ENCODE data around the gene PEPD.

PEPD gene

GRCh38 chr19:33414667-33415605 is 106.7 kb downstream of the PEPD start:
- ChIA-PET POLR2A (ENCODE audit: low non-redundant PET) (no interaction called here), CTCF (interaction anchor here (0.6 to 3.0 kb wide), 4 partner anchors 9 to 554 kb away, joined by 3 to 14 read pairs (median 6); no protein-coding TSS in a partner anchor)
- no peak for TF ChIP-seq CTCF (conservative IDR thresholded peaks at IDR 0.05; ENCODE audit: low read depth)
- no peak overlapping the region for H3K27ac ChIP-seq
- DNase-seq (ENCODE audit: low spot score), result no peak

DNA sequence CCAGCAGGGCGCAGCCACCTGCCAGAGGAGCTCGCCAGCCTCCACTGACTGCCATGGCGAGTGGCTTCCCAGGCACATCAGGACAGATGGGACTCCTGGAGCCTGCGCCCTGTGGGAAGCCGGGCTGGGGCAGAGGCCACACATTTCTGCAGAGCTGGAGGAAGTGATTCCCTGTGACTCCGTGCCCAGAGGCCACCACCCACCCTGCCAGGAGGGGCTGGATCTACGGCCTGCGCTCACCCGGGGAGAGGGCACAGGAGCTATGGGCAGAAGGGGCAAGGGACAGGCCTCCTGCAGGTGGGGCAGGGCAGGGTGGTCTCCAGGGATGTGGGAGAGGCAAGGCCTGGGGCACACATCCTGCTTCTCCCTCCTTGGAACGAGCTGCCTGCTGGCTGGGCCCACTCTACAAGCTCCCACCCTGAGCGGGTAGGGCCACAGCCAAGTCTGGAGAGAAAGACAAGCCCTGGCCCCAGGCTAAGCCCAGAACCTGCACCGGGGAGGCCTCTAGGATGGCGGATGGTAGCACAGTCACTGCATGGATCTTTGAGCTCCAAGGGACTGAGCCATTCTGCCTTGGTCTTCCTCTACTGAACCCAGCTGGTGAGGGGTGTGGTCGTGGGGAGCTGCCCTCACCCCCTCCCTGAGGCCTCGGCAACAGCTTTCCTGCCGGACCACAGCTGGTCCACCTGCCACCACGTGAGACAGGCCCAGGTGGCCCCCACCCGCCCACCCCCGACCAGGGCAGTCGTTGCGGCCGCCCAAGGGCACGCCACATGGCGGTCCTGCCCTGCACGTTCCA is 107.5 kb downstream of the PEPD start:
- no peak for DNase-seq (ENCODE audit: low spot score)
- TF ChIP-seq CTCF (conservative IDR thresholded peaks at IDR 0.05; ENCODE audit: low read depth), result no peak
- no peak overlapping the region for H3K27ac ChIP-seq
- POLR2A ChIA-PET (ENCODE audit: low non-redundant PET), result interaction anchor here (0.6 kb wide), 1 partner anchor 291 kb away, joined by 3 read pairs; no protein-coding TSS in a partner anchor
- CTCF ChIA-PET, result interaction anchor here (0.6 to 0.9 kb wide), 4 partner anchors 179 to 554 kb away, joined by 3 to 4 read pairs (median 3); no protein-coding TSS in a partner anchor

GRCh38 chr19:33413426-33413725 is 108.2 kb downstream of the PEPD start:
- H3K27ac ChIP-seq, result no peak overlapping the region
- ChIA-PET CTCF (interaction anchor here (0.6 to 0.9 kb wide), 3 partner anchors 178 to 1271 kb away, joined by 3 to 4 read pairs (median 3); no protein-coding TSS in a partner anchor), POLR2A (ENCODE audit: low non-redundant PET) (no interaction called here)
- no peak for DNase-seq (ENCODE audit: low spot score)
- TF ChIP-seq CTCF (conservative IDR thresholded peaks at IDR 0.05; ENCODE audit: low read depth), result no peak

DNA sequence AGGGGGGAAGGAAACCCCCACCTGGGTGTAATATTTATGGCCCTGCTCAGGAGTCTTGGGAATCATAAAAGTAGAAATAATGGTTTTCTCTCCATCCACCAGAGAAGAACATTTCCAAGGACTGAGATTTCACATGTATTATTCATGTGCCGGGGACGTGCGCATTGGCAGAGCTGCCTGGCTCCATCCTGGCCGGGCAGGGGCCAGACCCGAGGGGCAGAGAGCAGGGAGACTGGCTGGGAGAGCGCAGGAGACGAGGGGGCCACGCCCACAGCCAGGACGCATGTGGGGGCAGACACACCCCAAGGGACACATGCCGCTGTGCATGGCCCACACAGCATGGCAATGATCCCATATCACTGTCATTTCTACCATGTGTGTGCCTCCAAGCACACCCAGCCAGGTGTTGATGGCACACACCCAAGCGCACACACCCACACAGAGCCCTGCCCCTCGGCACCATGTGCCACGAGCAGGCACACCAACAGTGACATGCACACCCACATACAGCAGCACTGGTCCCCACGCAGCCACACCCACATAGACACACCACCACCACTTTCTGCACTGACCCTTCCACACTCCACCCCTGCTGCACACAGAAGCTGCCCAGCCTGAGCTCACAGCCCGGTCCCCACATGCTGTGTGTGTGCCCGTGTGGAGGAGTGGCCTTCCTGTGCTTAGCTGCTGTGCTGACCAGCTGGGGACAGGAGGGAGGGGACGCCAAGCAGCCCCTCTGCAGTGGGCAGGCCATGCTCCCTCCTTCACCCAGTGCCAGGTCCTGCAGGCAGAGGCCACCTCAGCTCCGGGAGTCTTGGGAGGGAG is 108.8 kb downstream of the PEPD start:
- TF ChIP-seq CTCF (conservative IDR thresholded peaks at IDR 0.05; ENCODE audit: low read depth), result no peak
- ChIA-PET POLR2A (ENCODE audit: low non-redundant PET) (no interaction called here), CTCF (interaction anchor here (0.6 to 0.9 kb wide), 3 partner anchors 178 to 1271 kb away, joined by 3 to 4 read pairs (median 3); no protein-coding TSS in a partner anchor)
- DNase-seq (ENCODE audit: low spot score), result no peak
- H3K27ac ChIP-seq, result no peak overlapping the region

DNA sequence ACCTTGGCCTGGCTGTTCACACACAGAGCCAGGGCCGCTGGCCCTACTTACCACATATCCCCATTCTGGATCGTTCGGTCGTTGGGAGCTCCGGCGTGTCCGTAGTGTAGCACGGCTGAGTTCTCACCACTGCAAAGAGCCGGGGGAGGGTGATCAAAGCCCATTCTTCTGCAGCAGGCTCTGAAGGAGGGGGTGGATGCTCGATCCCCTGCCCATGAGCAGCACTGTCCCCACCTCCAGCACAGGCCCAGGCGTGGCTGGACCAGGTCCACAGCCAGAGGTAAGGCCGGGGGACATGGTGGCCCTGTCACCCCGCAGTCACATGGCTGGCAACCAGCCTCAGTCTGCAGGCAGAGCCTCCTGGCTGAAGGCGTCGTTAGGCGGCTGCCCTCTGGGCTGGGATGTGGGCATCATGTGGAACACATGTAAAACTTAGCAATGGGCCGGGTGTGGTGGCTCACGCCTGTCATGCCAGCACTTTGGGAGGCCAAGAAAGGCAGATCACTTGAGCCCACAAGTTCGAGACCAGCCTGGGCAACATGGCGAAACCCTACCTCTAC is 109.9 kb downstream of the PEPD start:
- CTCF ChIA-PET, result no interaction called here
- DNase-seq (ENCODE audit: low spot score), result no peak
- POLR2A ChIA-PET (ENCODE audit: low non-redundant PET), result interaction anchor here (0.6 kb wide), 1 partner anchor 38 kb away, joined by 4 read pairs; no protein-coding TSS in a partner anchor
- TF ChIP-seq CTCF (conservative IDR thresholded peaks at IDR 0.05; ENCODE audit: low read depth), result no peak
- H3K27ac ChIP-seq, result no peak overlapping the region
